Measurements from ENCODE around the gene TSPAN32. TPM values are rescaled to one million over a fixed set of nuclear protein-coding genes. Genes with fewer than 3 reads are reported as not detected.

Gene TSPAN32
- total RNA-seq, 2 experiments from 2014 or later = 0.69 to 2.0 TPM

DNA sequence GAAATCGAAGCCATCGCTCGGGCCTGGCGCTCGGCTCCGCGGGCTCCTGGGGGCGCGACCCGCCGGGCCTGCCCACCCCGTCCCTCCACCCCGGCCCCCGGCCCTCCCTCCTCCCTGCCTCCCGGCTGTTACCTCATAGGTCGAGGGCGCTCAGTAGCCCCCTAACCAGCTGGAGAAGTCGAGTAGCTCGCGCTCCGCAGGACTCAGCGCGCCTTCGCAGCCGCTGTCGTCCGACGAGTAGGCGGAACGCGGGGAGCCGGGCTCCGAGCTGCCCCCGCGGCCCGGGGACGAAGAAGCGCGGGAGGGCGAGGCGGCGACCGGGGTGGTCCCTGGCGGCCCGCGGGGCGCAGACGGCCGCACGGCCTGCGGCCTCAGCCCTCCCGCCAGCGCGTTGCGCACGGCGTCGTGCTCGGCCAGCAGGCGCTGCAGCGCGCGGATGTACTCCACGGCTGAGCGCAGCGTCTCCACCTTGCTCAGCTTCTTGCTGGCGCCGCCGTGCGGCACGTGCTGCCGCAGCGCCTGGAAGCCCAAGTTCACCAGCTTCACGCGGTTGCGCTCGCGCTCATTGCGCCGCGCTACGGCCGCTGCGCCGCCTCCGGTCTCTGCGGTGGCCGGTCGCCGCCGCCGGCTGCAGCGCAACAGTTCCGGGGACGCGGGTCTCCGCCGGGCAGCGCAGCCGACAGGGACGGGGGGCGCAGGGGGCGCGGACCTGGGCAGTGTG is 32.1 kb upstream of the TSPAN32 start:
- BruUV-seq (replicated peaks) = no TSS peak
- Histone ChIP-seq H3K4me1 (ENCODE audit: insufficient read depth, low read length, poor library complexity, severe bottlenecking) (peaks cover 11% of the 10 kb centered on the region), H3K36me3 (ENCODE audit: insufficient read depth, low read length) (no peaks in the 10 kb centered on the region), H3K4me2 (ENCODE audit: low read length) (no peak overlapping the region), H3K79me2 (ENCODE audit: insufficient read depth, low read depth, low read length) (no peaks in the 10 kb centered on the region), H4K20me1 (ENCODE audit: insufficient read depth, low read length) (no peaks in the 10 kb centered on the region), H2AFZ (ENCODE audit: low read length) (no peak overlapping the region), H3K9me2 (ENCODE audit: insufficient read depth, low read length) (no peaks in the 10 kb centered on the region), H3K27ac (ENCODE audit: low read depth, low read length, poor library complexity, severe bottlenecking) (no peak overlapping the region), H3K9me3 (ENCODE audit: low read length) (no peaks in the 10 kb centered on the region), H3K4me3 (ENCODE audit: low read depth, low read length, poor library complexity, severe bottlenecking) (no peak overlapping the region)
- POLR2A ChIA-PET = no interaction called here
- intact Hi-C loops (cut with micrococcal nuclease; ENCODE audit: unreplicated experiment) = no loop called here
- CTCF ChIA-PET (ENCODE audit: unreplicated experiment) = no interaction called here
- no peak for DNase-seq (ENCODE audit: low spot score)
- TF ChIP-seq, protein P1, sequence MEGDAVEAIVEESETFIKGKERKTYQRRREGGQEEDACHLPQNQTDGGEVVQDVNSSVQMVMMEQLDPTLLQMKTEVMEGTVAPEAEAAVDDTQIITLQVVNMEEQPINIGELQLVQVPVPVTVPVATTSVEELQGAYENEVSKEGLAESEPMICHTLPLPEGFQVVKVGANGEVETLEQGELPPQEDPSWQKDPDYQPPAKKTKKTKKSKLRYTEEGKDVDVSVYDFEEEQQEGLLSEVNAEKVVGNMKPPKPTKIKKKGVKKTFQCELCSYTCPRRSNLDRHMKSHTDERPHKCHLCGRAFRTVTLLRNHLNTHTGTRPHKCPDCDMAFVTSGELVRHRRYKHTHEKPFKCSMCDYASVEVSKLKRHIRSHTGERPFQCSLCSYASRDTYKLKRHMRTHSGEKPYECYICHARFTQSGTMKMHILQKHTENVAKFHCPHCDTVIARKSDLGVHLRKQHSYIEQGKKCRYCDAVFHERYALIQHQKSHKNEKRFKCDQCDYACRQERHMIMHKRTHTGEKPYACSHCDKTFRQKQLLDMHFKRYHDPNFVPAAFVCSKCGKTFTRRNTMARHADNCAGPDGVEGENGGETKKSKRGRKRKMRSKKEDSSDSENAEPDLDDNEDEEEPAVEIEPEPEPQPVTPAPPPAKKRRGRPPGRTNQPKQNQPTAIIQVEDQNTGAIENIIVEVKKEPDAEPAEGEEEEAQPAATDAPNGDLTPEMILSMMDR (conservative IDR thresholded peaks at IDR 0.05; ENCODE audit: low read length) = no peak
- no peak for TF ChIP-seq EZH2phosphoT487 (IDR thresholded peaks at IDR 0.05; ENCODE audit: borderline replicate concordance, low read depth, low read length)

- POLR2A ChIA-PET = no interaction called here
- DNase-seq (ENCODE audit: low spot score) = no peak
- CTCF ChIA-PET (ENCODE audit: unreplicated experiment) = no interaction called here
Measured at GRCh38 chr11:2270322-2271076, 31.3 kb upstream of the TSPAN32 start, which contains the start of gene ASCL2. Gene ASCL2, minus strand, starts transcription at chr11:2270588. Its CDS starts 256 bp downstream, at chr11:2270332.

More at GRCh38 chr11:2270322-2271076, 31.3 kb upstream of the TSPAN32 start, which contains the start of gene ASCL2:
- Histone ChIP-seq H3K9me3 (ENCODE audit: low read length) (no peaks in the 10 kb centered on the region), H3K27ac (ENCODE audit: low read depth, low read length, poor library complexity, severe bottlenecking) (no peak within 1 kb of the TSS), H2AFZ (ENCODE audit: low read length) (no peak within 1 kb of the TSS), H3K4me3 (ENCODE audit: low read depth, low read length, poor library complexity, severe bottlenecking) (no peak within 1 kb of the TSS), H4K20me1 (ENCODE audit: insufficient read depth, low read length) (no peaks in the 10 kb centered on the region), H3K9me2 (ENCODE audit: insufficient read depth, low read length) (no peaks in the 10 kb centered on the region), H3K4me2 (ENCODE audit: low read length) (no peak within 1 kb of the TSS), H3K79me2 (ENCODE audit: insufficient read depth, low read depth, low read length) (no peaks in the 10 kb centered on the region), H3K4me1 (ENCODE audit: insufficient read depth, low read length, poor library complexity, severe bottlenecking) (peaks cover 6% of the 10 kb centered on the region), H3K36me3 (ENCODE audit: insufficient read depth, low read length) (no peaks in the 10 kb centered on the region)
- intact Hi-C loops (cut with micrococcal nuclease; ENCODE audit: unreplicated experiment) = no loop called here
- no TSS peak for BruUV-seq (replicated peaks)
- TF ChIP-seq EZH2phosphoT487 (IDR thresholded peaks at IDR 0.05; ENCODE audit: borderline replicate concordance, low read depth, low read length) = no peak
- TF ChIP-seq, protein P1 (conservative IDR thresholded peaks at IDR 0.05; ENCODE audit: low read length) = no peak
